AG04449 (cell line): ENCODE results near the gene KIF18B.

Source experiments
- CTCF ChIA-PET: fragments of 350-600 bp; formaldehyde crosslinking; extraction: SDS; loops from one replicate; lab custom pipeline; 2021; ENCODE audit warnings: antibody characterized with exemption; lab: Yijun Ruan, JAX
- POLR2A ChIA-PET: fragments of 400-600, 350-600 bp; formaldehyde crosslinking; extraction: SDS; loops from one replicate; lab custom pipeline; 2020; ENCODE audit warnings: antibody characterized with exemption, inconsistent platforms; lab: Yijun Ruan, JAX
- DNase-seq: peaks from one replicate; pipeline ENCODE4 v3.0.0-alpha.2; 2010; ENCODE audit warnings: low read depth, low spot score
- H3K4me3 ChIP-seq: 2 replicates; pipeline ENCODE4 v1.5.1; 2011; ENCODE audit warnings: low read depth, mild to moderate bottlenecking, control low read depth, low read length
- TF ChIP-seq, protein P1 (sequence below): IDR thresholded peaks from one replicate; pipeline ENCODE4 v1.5.1; 2011; ENCODE audit warnings: mild to moderate bottlenecking, moderate library complexity, low read length, control low read depth, inconsistent platforms; ENCODE audit not compliant: insufficient read depth; ENCODE audit errors: missing control alignments

Gene KIF18B

DNA sequence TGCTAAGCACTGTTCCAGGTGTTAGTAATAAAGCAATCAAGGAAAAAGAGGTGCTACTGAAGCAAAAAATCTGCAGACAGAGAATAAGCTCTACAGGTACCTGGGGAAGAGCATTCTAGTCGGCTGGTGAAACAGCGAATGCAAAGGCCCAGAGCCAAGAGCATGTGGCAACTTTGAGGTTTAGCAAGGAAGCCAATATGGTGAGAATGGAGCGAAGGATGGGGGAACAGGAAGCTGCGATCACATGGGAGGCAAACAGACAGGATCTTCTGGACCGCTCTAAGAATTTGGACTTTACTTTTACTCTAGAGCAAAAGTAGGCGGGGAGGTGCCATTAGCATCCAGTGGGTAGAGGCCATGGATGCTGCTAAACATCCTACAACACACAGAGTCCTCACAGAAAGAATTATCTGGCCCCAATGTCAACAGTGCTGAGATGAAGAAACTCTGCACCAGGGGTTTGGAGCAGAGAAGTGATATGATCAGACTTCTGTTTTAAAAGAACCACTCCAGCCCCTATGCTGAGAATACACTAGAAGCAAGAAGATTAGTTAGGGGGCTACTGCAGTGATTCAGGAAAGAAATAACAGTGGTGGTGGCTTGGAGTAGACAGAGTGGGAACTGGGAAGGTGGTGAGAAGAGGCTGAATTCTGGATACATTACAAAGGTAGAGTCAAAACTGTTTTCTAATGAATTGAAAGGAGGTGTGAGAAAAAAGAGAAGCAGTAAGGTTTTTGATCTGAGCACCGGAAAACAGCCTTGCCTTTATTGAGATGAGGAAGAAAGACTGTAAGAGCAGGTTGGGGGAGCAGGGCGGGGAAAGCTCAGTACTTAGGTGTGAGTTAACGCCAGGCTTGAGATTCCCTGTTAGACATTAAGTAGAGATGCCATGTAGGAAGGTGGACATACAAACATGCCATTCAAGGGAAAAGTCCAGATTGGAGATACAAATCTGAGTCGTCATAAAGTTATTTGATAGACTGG is 59.3 kb downstream of the KIF18B start:
- CTCF ChIA-PET: interaction anchor here (1.1 to 2.4 kb wide), 3 partner anchors 9 to 23 kb away, joined by 3 to 14 read pairs (median 4); no protein-coding TSS in a partner anchor

DNA sequence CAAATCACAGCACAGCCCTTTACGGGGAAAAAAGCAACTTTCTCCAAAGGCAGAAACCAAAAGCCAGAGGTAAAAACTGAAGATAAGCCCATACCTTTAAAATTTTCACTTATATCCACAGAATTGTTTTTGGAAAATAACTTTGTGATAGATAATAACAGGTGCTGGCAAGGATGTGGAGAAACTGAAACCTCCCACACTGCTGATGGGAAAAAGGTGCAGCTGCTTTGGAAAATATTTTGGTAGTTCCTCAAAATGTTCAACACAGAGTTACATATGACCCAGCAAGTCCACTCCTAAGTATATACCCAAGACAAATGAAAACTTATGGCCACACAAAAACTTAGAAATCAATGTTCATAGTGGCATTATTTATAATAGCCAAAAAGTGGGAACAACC is 60.6 kb downstream of the KIF18B start:
- no peak overlapping the region for H3K4me3 ChIP-seq
- TF ChIP-seq, protein P1, sequence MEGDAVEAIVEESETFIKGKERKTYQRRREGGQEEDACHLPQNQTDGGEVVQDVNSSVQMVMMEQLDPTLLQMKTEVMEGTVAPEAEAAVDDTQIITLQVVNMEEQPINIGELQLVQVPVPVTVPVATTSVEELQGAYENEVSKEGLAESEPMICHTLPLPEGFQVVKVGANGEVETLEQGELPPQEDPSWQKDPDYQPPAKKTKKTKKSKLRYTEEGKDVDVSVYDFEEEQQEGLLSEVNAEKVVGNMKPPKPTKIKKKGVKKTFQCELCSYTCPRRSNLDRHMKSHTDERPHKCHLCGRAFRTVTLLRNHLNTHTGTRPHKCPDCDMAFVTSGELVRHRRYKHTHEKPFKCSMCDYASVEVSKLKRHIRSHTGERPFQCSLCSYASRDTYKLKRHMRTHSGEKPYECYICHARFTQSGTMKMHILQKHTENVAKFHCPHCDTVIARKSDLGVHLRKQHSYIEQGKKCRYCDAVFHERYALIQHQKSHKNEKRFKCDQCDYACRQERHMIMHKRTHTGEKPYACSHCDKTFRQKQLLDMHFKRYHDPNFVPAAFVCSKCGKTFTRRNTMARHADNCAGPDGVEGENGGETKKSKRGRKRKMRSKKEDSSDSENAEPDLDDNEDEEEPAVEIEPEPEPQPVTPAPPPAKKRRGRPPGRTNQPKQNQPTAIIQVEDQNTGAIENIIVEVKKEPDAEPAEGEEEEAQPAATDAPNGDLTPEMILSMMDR: no peak
- DNase-seq: no peak
- ChIA-PET CTCF (interaction anchor here (0.9 to 6.5 kb wide), 6 partner anchors 8 to 135 kb away, joined by 3 to 78 read pairs (median 4); no protein-coding TSS in a partner anchor), POLR2A (no interaction called here)

More for the DNA sequence above, 59.3 kb downstream of the KIF18B start:
- DNase-seq: no peak
- POLR2A ChIA-PET: no interaction called here
- no peak overlapping the region for H3K4me3 ChIP-seq
- TF ChIP-seq, protein P1: no peak

DNA sequence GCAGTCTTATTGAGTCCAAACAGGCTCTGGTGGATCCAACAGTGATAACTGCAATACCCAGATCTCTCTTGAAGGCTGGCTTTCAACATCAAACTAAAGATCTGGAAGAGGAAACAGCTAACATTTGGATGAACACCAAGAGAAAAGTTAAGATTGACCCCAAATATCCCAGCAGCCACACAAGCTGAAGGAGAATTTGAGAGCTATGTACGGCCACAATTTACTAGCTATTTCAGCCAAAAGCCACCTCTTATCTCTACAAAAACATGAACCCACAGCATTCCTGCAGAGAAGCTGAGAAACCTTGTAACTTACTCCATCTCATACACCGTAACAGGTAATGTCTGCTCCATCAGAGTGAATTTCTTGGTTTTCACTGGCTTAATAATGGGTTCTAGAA is 62.6 kb downstream of the KIF18B start:
- DNase-seq: no peak
- CTCF ChIA-PET: interaction anchor here (1.1 to 6.5 kb wide), 10 partner anchors 8 to 215 kb away, joined by 3 to 78 read pairs (median 8); no protein-coding TSS in a partner anchor
- TF ChIP-seq, protein P1: no peak
- POLR2A ChIA-PET: no interaction called here
- H3K4me3 ChIP-seq: no peak overlapping the region

DNA sequence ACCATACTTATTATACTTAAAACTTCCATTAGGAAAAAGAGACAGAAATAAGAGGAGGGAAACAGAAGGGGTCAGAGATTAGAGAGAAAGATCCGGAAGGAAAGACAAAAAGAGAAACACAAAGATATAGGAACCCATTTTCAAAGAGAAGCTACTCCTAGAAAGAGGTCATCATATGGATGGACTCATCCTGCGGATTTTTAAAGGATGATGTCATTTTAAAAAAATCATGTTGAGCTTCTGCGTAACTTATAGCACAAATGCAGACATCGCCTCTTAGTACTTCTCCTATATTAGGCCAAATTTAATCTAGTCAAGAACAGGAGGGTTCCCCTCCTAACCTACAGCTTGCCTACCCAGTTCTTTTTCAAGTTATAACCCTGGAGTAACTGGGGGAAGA is 66.4 kb downstream of the KIF18B start:
- TF ChIP-seq, protein P1: no peak
- DNase-seq: no peak
- CTCF ChIA-PET: interaction anchor here (0.7 to 6.5 kb wide), 15 partner anchors 9 to 254 kb away, joined by 3 to 78 read pairs (median 4); partner anchors contain the start of gene ACBD4
- POLR2A ChIA-PET: interaction anchor here (0.5 to 1.1 kb wide), 2 partner anchors 12 to 89 kb away, joined by 3 to 4 read pairs; no protein-coding TSS in a partner anchor
- H3K4me3 ChIP-seq: no peak overlapping the region

DNA sequence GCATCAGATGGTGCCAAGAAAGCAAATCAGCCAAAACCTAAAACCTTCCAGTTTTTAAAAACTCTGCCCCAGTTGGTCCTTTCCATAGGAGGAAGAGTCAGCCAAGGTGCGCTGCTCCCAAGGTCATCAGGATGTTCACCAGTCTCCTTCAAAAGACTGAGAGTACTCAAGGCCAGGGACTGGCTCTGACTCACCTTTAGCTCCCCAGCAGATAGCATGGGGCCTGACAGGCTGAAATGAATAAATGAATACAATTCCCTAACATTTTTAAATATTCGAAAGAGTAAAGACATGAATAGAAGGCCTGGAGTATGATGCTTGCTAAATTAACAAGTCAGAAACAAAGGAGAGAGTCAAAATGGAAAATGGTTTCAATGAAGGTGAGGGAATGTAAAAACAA is 67.5 kb downstream of the KIF18B start:
- POLR2A ChIA-PET: no interaction called here

More for the DNA sequence above, 67.5 kb downstream of the KIF18B start:
- no peak for DNase-seq
- TF ChIP-seq, protein P1: no peak
- no peak overlapping the region for H3K4me3 ChIP-seq
- CTCF ChIA-PET: interaction anchor here (0.8 to 8.5 kb wide), 10 partner anchors 9 to 256 kb away, joined by 3 to 440 read pairs (median 14); partner anchors contain the start of genes ACBD4 and EFTUD2
